ENCODE measurements around the gene MINAR1.

The MINAR1 gene

DNA sequence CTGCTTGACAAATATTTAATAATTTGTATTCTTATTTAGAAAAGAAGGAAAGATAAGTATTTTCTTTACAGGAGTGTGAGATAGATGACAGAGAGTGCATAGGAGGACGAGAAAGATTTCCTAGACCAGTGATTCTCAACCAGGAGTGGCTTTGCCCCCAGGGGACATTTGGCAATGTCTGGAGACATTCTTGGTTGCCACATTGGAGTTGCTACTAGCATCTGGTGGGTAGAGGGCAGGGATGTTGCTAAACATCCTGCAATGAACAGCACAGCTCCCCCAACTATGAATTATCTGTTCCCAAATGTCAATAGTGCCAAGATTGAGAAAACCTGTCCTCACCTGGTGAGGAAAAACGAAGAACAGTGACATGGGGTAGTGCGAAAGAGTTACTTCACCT is 30.8 kb upstream of the MINAR1 start:
- DNase-seq, result no peak
- Histone ChIP-seq H3F3A (ENCODE audit: insufficient read depth, low read length) (no peaks in the 10 kb centered on the region), H2AFZ (ENCODE audit: low read length) (no peak overlapping the region), H3K9me3 (replicated peaks; ENCODE audit: insufficient read depth, low read length) (no peaks in the 10 kb centered on the region), H3K36me3 (replicated peaks; ENCODE audit: insufficient read depth, low read length) (no peaks in the 10 kb centered on the region), H4K20me1 (ENCODE audit: insufficient read depth, low read length) (no peaks in the 10 kb centered on the region), H3K27me3 (replicated peaks; ENCODE audit: insufficient read depth, low read length) (no peaks in the 10 kb centered on the region), H3K4me2 (ENCODE audit: low read depth, low read length) (no peak overlapping the region), H3K9me2 (replicated peaks; ENCODE audit: insufficient read depth, low read length) (no peaks in the 10 kb centered on the region), H3K9ac (ENCODE audit: low read length) (no peak overlapping the region), H3K4me3 (ENCODE audit: low read length) (no peak overlapping the region), H3K79me2 (ENCODE audit: low read length) (no peaks in the 10 kb centered on the region), H3K4me1 (ENCODE audit: low read length) (no peaks in the 10 kb centered on the region), H3K27ac (ENCODE audit: low read length) (no peak overlapping the region)
- no peak for TF ChIP-seq EZH2 (optimal IDR thresholded peaks at IDR 0.05; ENCODE audit: low read depth, low read length)
- no peak for TF ChIP-seq CTCF (IDR thresholded peaks at IDR 0.05; ENCODE audit: low read length)
- no peak for TF ChIP-seq EZH2phosphoT487 (IDR thresholded peaks at IDR 0.05; ENCODE audit: low read length)

DNA sequence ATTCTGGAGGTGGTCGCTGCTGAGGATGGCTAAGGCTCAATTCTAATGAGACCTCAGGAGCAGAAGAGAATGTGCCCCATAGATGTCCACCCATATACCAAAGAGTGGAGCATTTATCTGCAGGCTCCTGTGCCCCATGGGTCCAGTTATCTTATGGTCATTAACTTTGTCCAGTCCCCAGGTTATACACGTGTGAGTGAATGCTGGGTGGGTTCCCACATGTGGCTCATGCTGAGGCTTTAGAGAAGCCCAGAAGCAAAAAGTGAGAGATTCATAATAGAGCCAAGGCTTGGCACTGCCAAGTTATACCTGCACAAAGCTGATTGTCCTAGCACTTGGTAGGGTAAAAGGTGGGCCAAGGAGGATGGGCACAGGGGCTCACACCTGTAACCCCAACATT is 30.0 kb upstream of the MINAR1 start:
- Histone ChIP-seq H2AFZ (ENCODE audit: low read length) (no peak overlapping the region), H3K4me3 (ENCODE audit: low read length) (no peak overlapping the region), H3K27me3 (replicated peaks; ENCODE audit: insufficient read depth, low read length) (no peaks in the 10 kb centered on the region), H4K20me1 (ENCODE audit: insufficient read depth, low read length) (no peaks in the 10 kb centered on the region), H3K36me3 (replicated peaks; ENCODE audit: insufficient read depth, low read length) (no peaks in the 10 kb centered on the region), H3K4me1 (ENCODE audit: low read length) (no peaks in the 10 kb centered on the region), H3F3A (ENCODE audit: insufficient read depth, low read length) (no peaks in the 10 kb centered on the region), H3K9me3 (replicated peaks; ENCODE audit: insufficient read depth, low read length) (no peaks in the 10 kb centered on the region), H3K4me2 (ENCODE audit: low read depth, low read length) (no peak overlapping the region), H3K79me2 (ENCODE audit: low read length) (no peaks in the 10 kb centered on the region), H3K9me2 (replicated peaks; ENCODE audit: insufficient read depth, low read length) (no peaks in the 10 kb centered on the region), H3K9ac (ENCODE audit: low read length) (no peak overlapping the region), H3K27ac (ENCODE audit: low read length) (no peak overlapping the region)
- no peak for DNase-seq
- no peak for TF ChIP-seq EZH2phosphoT487 (IDR thresholded peaks at IDR 0.05; ENCODE audit: low read length)

GRCh38 chr15:79403501-79403900 is 28.6 kb upstream of the MINAR1 start:
- H3K9ac ChIP-seq (ENCODE audit: low read length), result no peak overlapping the region
- DNase-seq, result no peak
- H3K79me2 ChIP-seq (ENCODE audit: low read length), result no peaks in the 10 kb centered on the region

More at GRCh38 chr15:79403501-79403900, 28.6 kb upstream of the MINAR1 start:
- Histone ChIP-seq H3K36me3 (replicated peaks; ENCODE audit: insufficient read depth, low read length) (no peaks in the 10 kb centered on the region), H3K27me3 (replicated peaks; ENCODE audit: insufficient read depth, low read length) (no peaks in the 10 kb centered on the region), H3K4me2 (ENCODE audit: low read depth, low read length) (no peak overlapping the region), H3K9me2 (replicated peaks; ENCODE audit: insufficient read depth, low read length) (no peaks in the 10 kb centered on the region), H3K27ac (ENCODE audit: low read length) (no peak overlapping the region), H2AFZ (ENCODE audit: low read length) (no peak overlapping the region), H4K20me1 (ENCODE audit: insufficient read depth, low read length) (no peaks in the 10 kb centered on the region), H3K9me3 (replicated peaks; ENCODE audit: insufficient read depth, low read length) (no peaks in the 10 kb centered on the region), H3K4me3 (ENCODE audit: low read length) (no peak overlapping the region), H3K4me1 (ENCODE audit: low read length) (no peaks in the 10 kb centered on the region), H3F3A (ENCODE audit: insufficient read depth, low read length) (no peaks in the 10 kb centered on the region)
- TF ChIP-seq EZH2phosphoT487 (IDR thresholded peaks at IDR 0.05; ENCODE audit: low read length) (no peak), CTCF (IDR thresholded peaks at IDR 0.05; ENCODE audit: low read length) (no peak), EZH2 (optimal IDR thresholded peaks at IDR 0.05; ENCODE audit: low read depth, low read length) (no peak)

All from MM.1S (cell line).